Ascending aorta (tissue), 2 donors: ENCODE results near the gene LILRA1. TPM values are rescaled to one million over a fixed set of nuclear protein-coding genes. Genes with fewer than 3 reads are reported as not detected.
"Not testable (repeated sequence)": the region's sequence is repeated elsewhere in the genome, so short reads cannot be mapped to it uniquely, and the experiment has no call there.

ENCODE experiments used
- DNase-seq, 2 donors: peaks; one replicate each; pipeline ENCODE4 v3.0.0-alpha.2; 2019; ENCODE audit warnings: low spot score in 2 of 2
- H3K27ac ChIP-seq, 2 donors: fragments of 200-600 bp; sonication (generic); one replicate each; pipeline ENCODE4 v1.5.1; 2016 to 2017; ENCODE audit warnings: mild to moderate bottlenecking in 1 of 2
- H3K27me3 ChIP-seq: fragments of 200-600 bp; sonication (generic); one replicate; pipeline ENCODE4 v1.5.1; 2017
- H3K36me3 ChIP-seq, 2 donors: fragments of 200-600 bp; sonication (generic); one replicate each; pipeline ENCODE4 v1.5.1; 2016
- H3K4me1 ChIP-seq, 2 donors: fragments of 200-600 bp; sonication (generic); one replicate each; pipeline ENCODE4 v1.5.1; 2016 to 2017; ENCODE audit warnings: mild to moderate bottlenecking in 1 of 2
- H3K4me3 ChIP-seq, 2 donors: fragments of 200-600 bp; sonication (generic); one replicate each; pipeline ENCODE4 v1.5.1; 2016 to 2017; ENCODE audit warnings: mild to moderate bottlenecking in 1 of 2
- H3K9me3 ChIP-seq, 2 donors: fragments of 200-600 bp; sonication (generic); one replicate each; pipeline ENCODE4 v1.5.1; 2016
- intact Hi-C: fragments of 100-400 bp; cut with DNase I; formaldehyde crosslinking; loops from one replicate; pipeline ENCODE4 v1.15.1; 2023
- total RNA-seq: library from RNA; depleted of rRNA; stranded (reverse); fragments of >200 nt; gene quantifications from one replicate; pipeline ENCODE4 v1.1.0, GENCODE V29; 2016
- TF ChIP-seq, protein P1 (sequence below), 3 experiments: fragments of 200-600 bp in 2 of 3; fragments of 450-650 bp in 1 of 3; sonication (generic) in 2 of 3; IDR thresholded peaks; one replicate each; pipeline ENCODE4 v1.5.1; 2016 to 2019; ENCODE audit warnings: antibody characterized with exemption in 3 of 3, mild to moderate bottlenecking in 1 of 3, moderate library complexity in 1 of 3

LILRA1 gene
- total RNA-seq, 1 donor from 2014 or later = not detected

GRCh38 chr19:54554006-54554405 lies 39.4 kb upstream of the LILRA1 start:
- TF ChIP-seq, protein P1, sequence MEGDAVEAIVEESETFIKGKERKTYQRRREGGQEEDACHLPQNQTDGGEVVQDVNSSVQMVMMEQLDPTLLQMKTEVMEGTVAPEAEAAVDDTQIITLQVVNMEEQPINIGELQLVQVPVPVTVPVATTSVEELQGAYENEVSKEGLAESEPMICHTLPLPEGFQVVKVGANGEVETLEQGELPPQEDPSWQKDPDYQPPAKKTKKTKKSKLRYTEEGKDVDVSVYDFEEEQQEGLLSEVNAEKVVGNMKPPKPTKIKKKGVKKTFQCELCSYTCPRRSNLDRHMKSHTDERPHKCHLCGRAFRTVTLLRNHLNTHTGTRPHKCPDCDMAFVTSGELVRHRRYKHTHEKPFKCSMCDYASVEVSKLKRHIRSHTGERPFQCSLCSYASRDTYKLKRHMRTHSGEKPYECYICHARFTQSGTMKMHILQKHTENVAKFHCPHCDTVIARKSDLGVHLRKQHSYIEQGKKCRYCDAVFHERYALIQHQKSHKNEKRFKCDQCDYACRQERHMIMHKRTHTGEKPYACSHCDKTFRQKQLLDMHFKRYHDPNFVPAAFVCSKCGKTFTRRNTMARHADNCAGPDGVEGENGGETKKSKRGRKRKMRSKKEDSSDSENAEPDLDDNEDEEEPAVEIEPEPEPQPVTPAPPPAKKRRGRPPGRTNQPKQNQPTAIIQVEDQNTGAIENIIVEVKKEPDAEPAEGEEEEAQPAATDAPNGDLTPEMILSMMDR (IDR thresholded peaks at IDR 0.05) = no peak
- H3K4me1 ChIP-seq = no peaks in the 10 kb centered on the region
- intact Hi-C loops = no loop called here
- no peak overlapping the region for H3K27ac ChIP-seq
- H3K4me3 ChIP-seq = no peak overlapping the region
- DNase-seq = no peak
- H3K9me3 ChIP-seq = no peaks in the 10 kb centered on the region
- H3K36me3 ChIP-seq = no peaks in the 10 kb centered on the region
- H3K27me3 ChIP-seq = no peaks in the 10 kb centered on the region

GRCh38 chr19:54554896-54555295 lies 38.5 kb upstream of the LILRA1 start:
- intact Hi-C loops = no loop called here
- Histone ChIP-seq H3K4me3 (no peak overlapping the region), H3K27ac (no peak overlapping the region), H3K9me3 (no peaks in the 10 kb centered on the region), H3K36me3 (no peaks in the 10 kb centered on the region), H3K4me1 (no peaks in the 10 kb centered on the region), H3K27me3 (no peaks in the 10 kb centered on the region)
- TF ChIP-seq, protein P1 (IDR thresholded peaks at IDR 0.05) = no peak
- no peak for DNase-seq

DNA sequence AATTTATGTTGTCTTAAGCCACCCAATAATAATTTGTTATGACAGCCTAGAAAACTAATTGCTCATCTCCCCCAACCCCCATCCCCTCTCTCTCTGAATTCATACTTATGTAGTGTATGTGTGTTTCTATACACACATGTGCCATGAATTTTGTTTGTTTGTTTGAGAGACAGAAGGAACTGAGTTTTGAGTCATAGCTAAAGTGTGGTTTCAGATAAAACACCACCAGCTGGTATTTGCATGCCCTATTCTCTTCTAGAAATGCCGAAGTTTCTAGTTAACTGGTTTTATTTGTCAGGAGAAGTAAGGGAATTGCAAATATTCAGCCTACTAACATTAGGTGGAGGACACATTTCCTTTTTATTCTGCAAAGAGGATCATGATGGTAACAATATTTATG lies 37.2 kb upstream of the LILRA1 start:
- intact Hi-C loops = no loop called here
- no peak for DNase-seq

GRCh38 chr19:54558339-54558738 lies 35.1 kb upstream of the LILRA1 start:
- intact Hi-C loops = no loop called here
- H3K4me3 ChIP-seq = no peak overlapping the region
- no peaks in the 10 kb centered on the region for H3K4me1 ChIP-seq
- TF ChIP-seq, protein P1 (IDR thresholded peaks at IDR 0.05) = no peak
- no peaks in the 10 kb centered on the region for H3K9me3 ChIP-seq
- no peak overlapping the region for H3K27ac ChIP-seq
- no peaks in the 10 kb centered on the region for H3K36me3 ChIP-seq
- DNase-seq = no peak
- no peaks in the 10 kb centered on the region for H3K27me3 ChIP-seq

More for the DNA sequence above, 37.2 kb upstream of the LILRA1 start:
- Histone ChIP-seq H3K27ac (no peak overlapping the region), H3K4me1 (no peaks in the 10 kb centered on the region), H3K9me3 (no peaks in the 10 kb centered on the region), H3K36me3 (no peaks in the 10 kb centered on the region), H3K27me3 (no peaks in the 10 kb centered on the region), H3K4me3 (no peak overlapping the region)
- TF ChIP-seq, protein P1 (IDR thresholded peaks at IDR 0.05) = no peak

DNA sequence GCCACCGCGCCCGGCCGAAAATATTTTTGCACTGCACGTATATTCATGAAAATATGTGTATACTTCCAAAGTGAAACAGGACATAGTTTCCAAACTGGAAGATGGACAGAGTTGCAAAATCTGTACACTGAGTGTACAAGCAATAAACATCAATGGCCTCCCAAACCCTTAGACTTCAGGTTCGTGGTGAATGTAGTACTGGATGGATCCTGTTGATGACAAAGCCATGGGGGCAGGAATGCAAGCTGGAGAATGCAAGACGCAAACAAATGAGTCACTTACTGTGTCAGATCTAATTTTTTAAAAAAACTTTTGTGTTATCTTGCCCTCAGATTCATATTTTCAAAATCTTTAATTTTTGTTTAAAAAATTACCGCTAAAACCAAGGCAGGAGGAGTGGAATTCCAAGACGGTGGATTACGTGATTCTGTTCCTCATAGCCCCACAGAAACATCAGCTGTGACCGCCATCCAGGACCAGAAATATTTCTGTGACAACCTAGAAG lies 32.5 kb upstream of the LILRA1 start:
- intact Hi-C loops = no loop called here
- Histone ChIP-seq H3K36me3 (no peaks in the 10 kb centered on the region), H3K9me3 (no peaks in the 10 kb centered on the region), H3K4me1 (no peaks in the 10 kb centered on the region), H3K4me3 (no peak overlapping the region), H3K27me3 (no peaks in the 10 kb centered on the region), H3K27ac (no peak overlapping the region)
- TF ChIP-seq, protein P1 (IDR thresholded peaks at IDR 0.05) = no peak
- no peak for DNase-seq

GRCh38 chr19:54561840-54562239 lies 31.6 kb upstream of the LILRA1 start:
- no peaks in the 10 kb centered on the region for H3K9me3 ChIP-seq
- intact Hi-C loops = no loop called here
- H3K4me1 ChIP-seq = no peaks in the 10 kb centered on the region
- H3K36me3 ChIP-seq = no peaks in the 10 kb centered on the region
- no peak overlapping the region for H3K27ac ChIP-seq
- no peak overlapping the region for H3K4me3 ChIP-seq
- TF ChIP-seq, protein P1 (IDR thresholded peaks at IDR 0.05) = no peak
- DNase-seq = no peak
- no peaks in the 10 kb centered on the region for H3K27me3 ChIP-seq

DNA sequence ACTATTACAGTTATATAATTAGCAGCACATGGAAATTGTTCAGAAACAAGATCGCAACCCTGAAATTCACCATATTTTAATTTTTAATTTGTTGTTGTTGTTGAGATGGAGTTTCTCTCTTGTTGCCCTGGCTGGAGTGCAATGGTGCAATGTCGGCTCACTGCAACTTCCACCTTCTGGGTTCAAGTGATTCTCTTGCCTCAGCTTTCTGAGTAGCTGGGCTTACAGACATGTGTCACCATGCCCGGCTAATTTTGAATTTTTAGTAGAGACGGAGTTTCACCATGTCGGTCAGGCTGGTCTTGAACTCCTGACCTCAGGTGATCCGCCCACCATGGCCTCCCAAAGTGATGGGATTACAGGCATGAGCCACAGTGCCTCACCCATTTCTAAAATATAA lies 30.2 kb upstream of the LILRA1 start:
- H3K27me3 ChIP-seq, H3K9me3 ChIP-seq, H3K36me3 ChIP-seq, intact Hi-C loops, H3K4me1 ChIP-seq, H3K27ac ChIP-seq, DNase-seq, H3K4me3 ChIP-seq: not testable (repeated sequence)
